Measurements from ENCODE around the gene TSPAN31.

TSPAN31 gene

DNA sequence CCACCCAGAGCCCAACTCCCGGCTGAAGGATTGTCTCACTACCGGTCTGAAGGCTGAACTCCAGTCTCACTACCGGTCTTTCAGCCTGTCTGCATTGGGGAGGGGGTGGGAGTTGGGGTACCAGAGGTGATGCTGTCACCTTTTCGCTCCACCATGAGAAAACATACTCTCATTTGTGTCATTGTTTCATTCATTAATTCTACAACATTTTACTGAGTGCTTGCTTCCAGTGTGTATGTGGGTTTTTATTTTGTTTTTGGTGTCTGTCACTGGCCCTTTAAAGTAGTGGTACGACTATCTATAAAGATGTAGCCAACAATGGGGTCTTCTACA is 7.8 kb downstream of the TSPAN31 start:
- no peak for DNase-seq (ENCODE audit: low read depth, low spot score)

DNA sequence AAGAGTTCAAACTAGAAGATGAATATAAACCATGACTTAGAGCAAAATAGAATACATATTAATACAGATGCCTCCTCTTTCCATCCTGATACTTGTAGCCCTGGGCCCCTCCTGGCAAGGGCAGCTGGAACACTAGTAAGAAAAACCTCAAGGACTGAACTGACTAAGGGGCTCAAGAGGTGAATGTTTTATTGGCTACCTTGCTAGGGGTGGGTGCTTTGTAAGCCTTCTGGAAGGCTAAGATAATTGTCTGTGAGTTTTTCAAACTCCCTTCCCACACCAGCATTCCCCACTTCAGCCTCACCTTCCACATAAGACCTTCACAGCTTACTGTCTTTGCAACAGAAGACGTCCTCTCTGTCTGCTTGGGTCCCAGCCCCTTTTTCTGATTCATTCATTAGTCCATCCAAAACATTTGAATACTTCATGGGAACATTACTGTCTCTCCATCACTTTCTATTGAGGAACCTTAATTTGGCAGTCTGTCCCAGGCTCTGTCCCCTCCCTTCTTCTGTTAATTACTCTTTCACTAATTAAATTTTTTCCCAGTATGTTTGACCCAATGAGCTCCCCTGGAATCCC is 9.0 kb downstream of the TSPAN31 start:
- no peak for DNase-seq (ENCODE audit: low read depth, low spot score)

DNA sequence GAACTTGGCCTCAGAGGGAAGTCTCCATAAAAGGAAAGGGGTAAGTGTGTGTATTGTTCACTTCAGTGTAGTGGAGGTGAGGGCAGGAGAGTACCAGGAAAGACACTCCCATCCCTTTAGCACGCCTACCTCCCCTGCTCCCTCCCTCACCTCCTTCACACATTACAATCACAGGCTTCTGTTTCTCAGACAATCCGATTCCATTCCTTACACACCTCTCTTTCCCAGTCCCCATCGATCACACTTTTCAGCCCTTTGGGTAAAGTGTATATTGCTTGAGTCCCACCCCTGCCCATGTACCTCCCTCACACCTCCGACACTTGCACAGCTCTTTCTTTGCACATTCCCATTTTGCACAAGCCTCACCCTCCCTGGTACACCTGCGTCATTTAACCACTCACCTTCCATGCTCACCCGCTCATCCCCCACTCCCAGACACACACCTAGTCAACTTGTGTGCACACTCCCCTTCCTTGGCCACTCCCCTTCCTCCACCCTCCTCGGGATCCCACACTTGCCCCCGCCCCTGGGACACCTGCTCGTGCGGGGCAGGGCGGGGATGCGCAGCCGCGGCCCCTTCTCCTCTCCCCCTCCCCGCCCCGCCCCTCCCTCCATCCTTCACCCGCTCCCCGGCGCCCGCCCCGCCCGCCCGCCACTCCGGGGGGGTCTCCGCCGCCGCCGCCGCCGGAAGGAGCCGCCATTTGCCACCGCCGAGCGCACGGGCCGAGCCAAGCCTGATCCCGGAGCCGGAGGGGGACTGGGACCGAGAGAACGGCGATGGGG is 9.8 kb downstream of the TSPAN31 start, which contains the start of gene MARCHF9:
Gene MARCHF9 (plus strand): TSS at position 693 of the 783 bp plus-strand sequence. CDS start 426 bp downstream, outside the sequence.
- DNase-seq (ENCODE audit: low read depth, low spot score): no peak

DNA sequence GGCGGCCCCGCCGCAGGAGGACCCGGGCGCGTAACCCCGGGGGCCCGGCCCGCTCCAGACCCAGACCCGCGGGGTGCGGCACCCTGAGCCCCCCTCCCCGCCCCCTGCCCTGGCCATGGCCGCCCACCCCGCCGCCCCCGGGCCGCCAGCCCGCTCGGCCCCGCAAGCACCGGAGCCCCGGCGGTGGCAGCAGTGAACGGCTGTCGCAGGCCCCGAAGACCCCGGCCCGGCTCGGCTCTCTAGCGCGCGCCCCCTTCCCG is 10.3 kb downstream of the TSPAN31 start:
- DNase-seq (ENCODE audit: low read depth, low spot score): no peak

DNA sequence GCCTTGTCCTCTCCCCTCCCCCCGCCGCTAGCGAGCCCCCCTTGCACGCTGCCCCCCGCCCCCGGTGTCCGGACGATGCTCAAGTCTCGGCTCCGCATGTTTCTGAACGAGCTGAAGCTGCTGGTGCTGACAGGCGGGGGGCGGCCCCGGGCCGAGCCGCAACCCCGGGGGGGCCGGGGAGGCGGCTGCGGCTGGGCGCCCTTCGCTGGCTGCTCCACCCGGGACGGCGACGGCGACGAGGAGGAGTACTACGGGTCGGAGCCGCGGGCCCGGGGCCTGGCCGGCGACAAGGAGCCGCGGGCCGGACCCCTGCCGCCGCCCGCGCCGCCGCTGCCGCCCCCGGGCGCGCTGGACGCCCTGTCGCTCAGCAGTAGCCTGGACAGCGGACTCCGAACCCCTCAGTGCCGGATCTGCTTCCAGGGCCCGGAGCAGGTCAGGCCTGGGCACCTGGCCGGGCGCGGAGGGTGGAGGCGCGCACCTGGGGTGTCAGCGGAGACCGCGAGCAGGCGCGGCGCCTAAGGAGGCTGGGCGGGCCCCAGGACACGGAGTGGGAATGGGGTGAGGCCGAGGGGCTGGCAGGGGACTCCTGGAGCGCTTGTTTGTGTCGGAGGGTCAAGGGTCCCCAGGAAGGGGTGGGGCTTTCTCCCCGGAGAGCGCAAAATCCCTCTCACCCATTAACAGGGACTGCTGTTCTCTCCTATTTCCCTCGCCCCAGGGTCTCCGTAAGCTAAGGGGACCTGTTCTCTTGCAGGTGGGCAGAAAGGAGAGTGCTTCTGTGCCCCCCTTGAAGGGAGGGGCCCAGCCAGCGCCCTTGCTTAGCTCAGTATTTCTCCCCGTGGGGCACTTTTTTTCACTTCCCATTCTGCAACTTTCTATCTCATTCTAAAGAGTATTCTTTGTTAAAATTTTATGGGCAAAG is 10.9 kb downstream of the TSPAN31 start:
- DNase-seq (ENCODE audit: low read depth, low spot score): no peak

DNA sequence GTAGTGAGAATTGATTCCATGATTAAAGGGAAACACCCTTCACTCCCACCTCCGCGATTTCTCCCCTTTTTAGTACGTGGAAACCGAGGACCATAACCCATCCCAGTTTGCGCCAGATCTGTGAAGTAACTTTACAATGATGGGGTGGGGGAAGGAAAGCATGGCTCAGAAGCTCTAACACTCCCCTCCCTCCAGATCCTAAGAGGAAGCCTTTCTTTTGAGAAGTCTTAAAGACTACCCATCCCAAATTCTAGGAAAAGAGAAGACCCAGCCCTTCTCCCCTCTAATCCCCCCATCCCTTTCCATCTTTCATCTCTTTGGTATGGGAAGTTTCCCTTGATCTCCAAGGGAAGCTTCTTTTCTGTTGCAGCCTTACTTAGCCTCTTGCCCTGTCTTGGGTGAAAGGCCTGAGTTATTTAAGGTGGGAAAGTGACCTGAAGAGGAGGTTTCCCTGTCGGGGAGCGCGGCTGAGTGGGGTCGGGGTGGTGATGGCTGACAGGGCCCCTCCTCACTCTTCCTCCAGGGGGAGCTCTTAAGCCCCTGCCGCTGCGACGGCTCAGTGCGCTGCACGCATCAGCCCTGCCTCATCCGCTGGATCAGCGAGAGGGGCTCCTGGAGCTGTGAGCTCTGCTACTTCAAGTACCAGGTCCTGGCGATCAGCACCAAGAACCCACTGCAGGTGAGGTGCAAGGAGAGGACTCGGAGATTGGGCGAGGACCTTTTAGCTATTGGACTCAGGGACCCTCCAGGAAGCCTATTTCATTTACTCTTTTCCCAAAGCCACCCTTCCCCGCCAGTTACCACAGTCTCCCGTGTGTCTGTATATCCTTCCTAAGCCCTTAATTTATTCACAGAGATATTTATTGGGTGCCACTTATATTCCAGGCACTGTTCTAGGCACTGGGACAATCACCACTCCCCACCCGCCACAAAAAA is 11.8 kb downstream of the TSPAN31 start:
- no peak for DNase-seq (ENCODE audit: low read depth, low spot score)

DNA sequence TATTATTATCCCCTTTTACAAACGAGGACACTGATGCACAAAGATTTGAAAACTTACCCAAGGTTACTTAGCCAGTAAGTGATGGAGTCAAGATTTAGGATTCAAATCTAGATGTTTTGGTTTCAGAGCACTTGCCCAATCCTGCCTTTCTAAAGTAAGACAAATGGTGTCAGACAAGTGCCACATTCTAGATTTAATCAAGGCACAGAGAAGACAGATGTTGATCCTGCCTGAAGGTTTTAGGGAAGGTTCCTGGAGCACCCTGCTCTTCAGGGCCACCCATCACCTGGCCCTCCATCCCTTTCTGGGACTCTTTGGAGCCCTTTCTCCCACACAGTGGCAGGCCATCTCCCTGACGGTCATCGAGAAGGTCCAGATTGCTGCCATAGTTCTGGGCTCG is 12.9 kb downstream of the TSPAN31 start:
- no peak for DNase-seq (ENCODE audit: low read depth, low spot score)

DNA sequence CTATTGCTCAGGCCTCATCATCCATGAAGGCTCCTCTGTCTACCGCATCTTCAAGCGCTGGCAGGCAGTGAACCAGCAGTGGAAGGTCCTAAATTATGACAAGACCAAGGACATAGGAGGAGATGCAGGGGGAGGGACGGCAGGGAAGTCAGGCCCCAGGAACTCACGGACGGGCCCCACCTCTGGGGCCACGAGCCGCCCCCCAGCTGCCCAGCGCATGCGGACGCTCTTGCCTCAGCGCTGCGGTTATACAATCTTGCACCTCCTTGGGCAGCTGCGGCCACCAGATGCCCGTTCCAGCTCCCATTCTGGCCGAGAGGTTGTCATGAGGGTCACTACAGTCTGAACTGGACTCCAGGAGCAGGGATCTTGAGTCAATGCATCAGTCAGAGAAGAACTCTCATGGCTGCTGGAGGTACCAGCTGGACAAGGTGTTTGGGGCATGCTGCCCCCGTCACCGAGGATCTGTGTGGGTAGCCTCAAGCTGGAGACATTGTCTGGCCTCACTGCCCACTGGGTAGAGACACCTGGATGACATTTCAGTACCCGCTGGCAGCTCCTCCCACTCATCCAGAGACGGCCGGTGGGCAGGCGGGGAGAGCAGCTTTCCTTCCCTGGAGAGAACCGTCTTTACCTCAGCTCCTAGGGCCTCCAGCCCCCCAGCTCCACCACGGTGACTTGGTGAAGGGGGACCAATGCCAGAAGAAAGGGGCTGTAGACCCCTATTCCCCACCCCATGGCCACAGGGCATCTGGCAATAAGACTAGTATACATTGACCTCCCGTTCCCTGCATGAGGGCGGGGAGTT is 13.9 kb downstream of the TSPAN31 start:
- DNase-seq (ENCODE audit: low read depth, low spot score): no peak

DNA sequence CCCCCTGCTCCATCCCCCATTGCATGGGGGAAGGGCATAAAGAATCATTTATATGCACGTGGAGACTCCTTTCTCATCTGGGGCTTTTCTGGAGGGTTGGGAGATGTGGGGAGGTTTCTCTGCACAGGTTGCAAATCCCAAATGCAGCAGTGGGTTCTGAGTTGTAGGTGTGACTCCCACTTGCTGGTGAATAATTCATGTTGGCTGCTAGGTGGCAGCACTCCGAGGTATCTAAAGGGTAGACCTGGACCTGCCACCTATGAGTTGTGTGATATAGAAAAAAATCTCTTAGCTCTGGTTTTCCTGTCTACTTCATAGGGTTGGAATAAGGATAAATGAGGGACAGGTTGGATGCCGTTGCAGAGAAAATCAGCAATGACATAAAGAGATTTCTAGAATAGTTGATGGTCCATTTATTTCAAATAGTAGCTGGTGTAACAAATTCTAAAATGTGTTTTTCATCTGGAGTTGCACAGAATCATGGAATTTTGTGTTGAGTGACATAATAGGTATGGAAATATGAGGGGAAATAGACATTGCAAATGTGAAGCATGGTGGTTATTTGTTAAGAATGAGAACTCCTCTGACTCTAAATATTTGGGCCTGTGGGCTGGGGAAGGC is 14.6 kb downstream of the TSPAN31 start:
- no peak for DNase-seq (ENCODE audit: low read depth, low spot score)

DNA sequence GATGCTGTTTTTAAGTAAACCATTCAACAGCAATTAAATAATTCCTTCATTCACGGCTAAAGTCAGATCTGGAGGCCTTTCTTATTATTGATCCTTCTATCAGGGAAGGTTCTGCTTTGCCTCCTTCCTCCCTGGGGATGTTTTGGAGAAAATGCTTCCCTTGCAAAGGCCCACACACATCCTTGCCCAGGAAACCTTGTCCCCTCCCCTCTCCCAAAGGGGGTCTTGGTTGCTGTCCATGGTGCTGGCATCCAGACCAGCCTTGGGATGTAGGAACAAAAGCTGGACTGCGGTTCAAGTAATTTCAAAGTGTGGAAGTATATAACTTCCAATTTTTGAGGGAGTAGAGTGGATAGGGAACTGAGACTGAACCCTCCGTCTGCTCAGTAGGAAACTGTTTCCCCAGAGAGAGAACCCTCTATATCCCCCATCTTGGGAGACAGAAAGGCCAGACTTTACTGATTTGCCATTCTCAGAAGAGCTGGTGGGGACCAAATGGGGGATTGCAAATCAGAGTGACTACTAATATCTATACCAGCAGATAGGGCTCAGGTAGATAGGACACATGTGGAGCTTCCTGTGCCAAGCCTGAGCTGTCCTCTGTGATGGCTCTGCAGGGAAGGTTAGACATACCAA is 15.6 kb downstream of the TSPAN31 start:
- no peak for DNase-seq (ENCODE audit: low read depth, low spot score)

DNA sequence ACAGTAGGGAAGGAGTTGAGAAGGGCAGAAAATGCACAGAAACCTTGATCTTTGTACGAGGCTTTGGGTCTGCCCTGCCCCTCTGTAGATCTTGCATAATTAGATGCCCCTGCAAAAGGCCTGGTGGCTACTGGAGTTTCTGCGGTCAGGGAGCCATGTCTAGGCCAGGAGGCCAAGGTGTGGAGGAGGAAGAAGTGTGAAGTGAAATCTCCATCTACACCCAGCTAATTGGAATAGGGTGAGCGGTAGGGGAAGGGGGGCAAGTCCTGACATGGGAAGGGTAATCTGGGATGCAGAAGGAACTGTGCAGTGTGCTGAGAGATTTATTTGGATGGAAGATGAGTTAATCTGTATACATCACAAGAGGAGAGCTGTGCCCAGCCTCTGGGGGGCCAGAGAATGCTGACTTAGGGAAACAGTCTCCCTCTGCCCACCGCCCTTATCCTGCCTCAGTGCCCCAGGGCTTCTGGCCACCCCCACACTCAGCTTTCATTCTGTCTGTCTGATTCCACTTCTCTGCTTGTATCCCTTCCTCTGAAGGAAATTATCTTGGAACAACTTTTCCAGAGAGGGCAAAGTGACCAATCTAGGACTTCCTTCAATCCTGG is 16.7 kb downstream of the TSPAN31 start:
- no peak for DNase-seq (ENCODE audit: low read depth, low spot score)

DNA sequence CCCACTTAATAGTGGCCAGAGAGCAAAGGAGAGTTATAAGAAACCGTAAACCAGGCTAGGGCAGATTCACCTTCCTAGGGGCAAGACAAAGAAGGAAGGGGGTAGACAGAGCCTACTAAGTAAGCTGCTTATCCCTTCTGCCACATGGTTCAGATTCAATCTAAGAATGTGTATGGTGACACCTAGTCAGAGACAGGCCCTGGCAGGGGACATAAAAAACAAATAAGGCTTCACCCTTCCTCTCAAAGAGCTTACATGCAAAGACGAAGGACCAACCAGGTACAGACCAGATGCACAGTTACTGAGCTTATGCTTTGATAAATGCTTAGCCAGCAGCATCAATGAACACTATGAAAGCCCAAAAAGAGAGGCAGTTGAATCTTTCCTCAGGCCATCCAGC is 17.6 kb downstream of the TSPAN31 start:
- DNase-seq (ENCODE audit: low read depth, low spot score): no peak

DNA sequence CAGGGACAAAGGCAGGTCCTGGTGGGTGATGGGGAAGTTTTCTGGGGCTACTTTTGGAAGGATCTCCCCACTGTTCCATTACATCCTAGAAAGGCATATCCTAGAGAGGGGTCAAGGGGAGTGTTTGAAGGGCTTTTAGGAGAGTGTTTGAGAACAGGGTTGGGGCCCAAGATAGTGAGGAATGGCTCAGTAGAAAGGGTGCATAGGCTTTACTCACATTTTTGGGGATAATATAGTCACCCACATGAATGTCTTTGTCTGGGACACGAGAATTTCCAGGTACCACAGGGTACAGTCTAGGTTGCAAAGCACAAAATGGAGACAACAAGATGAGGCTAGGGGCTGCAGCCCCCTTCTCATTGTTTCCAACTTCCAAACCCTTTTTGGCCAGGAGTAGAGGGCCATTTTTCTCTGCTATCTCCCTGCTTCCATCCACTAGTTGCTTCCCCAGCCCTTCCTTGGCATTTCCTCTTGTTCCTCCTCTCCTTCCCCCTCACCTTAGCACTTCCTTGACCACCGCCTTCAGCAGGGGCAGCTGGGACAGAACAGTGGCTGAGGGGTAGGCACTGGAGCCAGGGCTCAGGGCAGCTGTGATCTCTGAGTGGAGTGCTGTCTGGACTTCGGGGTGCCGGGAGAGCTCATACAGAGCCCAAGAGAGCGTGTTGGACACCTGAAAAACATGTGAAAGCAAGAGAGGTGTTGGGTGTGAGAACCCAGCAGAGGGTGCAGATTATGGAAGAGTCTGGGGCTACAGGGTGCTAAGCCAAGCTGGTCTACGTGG is 19.2 kb downstream of the TSPAN31 start:
- DNase-seq (ENCODE audit: low read depth, low spot score): no peak

DNA sequence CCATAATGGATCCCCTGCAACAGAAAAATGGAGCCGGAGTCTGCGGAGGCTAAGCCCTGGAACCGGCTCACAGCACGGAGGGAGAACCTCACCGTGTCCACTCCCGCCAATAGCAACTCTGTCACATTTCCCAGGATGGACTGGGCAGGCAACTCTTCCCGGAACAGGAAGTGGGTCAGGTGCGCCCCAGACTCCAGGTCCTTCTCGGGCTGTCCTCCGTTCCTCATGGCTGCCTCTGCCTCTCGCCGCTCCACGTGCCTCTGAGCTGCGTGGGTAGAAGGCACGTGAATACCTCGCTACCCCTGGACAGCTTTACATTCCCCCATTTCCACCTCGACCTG is 19.8 kb downstream of the TSPAN31 start:
- no peak for DNase-seq (ENCODE audit: low read depth, low spot score)

DNA sequence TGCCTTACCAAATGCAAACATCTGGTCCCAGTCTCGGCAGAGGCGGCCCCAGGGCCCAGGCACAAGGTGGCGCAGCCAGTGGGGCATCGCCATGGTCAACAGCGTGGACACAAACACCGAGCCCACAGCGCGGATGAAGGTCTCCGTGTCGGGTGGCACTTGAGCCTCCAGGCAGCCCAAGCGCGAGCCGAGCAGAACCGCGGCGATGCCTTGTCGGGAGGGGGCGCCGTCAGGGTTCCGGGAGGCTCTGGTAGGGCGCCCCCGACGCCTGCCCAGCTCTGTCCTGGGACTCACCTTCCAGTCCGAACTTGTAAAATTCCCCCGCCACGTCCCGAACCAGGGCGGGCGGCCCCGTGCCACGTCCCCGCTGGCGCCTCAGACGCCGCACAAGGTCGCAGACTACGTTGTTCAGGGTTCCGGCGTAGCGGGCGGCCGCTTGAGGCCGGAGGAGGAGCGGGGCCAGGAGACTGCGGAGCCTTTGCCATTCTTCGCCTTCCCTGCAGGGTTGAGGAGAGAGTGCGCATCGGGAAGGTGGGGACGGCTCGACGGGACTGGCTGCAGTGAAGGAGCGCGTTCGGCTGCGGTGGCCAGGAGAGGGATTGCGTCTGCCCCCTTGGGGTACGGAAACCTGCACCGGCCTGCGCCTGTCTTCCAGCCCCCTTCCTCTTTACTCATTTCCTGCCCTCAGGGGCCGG is 20.3 kb downstream of the TSPAN31 start:
- no peak for DNase-seq (ENCODE audit: low read depth, low spot score)

DNA sequence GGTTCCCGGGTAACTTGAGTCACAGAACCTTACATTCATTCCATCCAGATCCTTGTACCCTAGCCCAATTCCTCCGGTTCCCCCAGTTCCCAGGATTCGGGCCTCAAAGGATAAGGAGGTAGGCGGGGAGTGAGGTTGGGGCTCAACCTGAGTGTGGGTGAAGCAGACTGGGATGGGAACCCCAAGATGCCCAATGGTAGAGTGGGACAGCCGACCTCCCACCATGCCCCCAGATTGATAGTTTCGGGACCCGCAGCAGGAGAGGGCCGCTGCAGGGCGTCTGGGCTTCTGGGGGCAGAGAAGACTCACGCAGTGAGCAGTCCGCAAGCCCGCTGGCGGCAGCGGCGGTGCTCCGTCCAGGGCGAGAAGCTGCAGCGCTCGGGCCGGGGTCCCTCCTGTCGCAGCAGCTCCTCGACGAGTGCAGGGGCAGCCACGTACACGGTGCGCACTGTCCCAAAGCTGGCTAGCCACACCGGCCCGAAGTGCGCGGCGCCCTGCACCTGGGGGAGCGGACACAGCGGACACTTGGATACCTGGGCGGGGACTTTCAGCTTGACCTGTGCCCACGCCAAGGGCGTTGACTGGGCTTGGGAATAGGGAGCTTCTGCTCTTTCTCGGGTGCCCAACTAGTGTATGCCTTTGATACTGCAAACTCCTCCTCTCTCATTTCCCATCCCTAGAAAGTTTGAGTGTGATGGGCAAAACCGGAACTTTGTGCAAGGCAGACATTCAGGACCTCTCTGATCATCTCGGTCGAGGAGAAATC is 21.0 kb downstream of the TSPAN31 start:
- DNase-seq (ENCODE audit: low read depth, low spot score): no peak

Measured in smooth muscle cell of the brain vasculature (primary cell).